ENCODE results near the gene ASPHD2. TPM values are rescaled to one million over a fixed set of nuclear protein-coding genes. Genes with fewer than 3 reads are reported as not detected.

Gene ASPHD2
- total and polyA plus RNA-seq, 10 of the 15 experiments (the other 5 are each of a cell fraction or from before 2014, with no cell fraction given), result 1.6 to 10.6 (median 5.2) TPM

DNA sequence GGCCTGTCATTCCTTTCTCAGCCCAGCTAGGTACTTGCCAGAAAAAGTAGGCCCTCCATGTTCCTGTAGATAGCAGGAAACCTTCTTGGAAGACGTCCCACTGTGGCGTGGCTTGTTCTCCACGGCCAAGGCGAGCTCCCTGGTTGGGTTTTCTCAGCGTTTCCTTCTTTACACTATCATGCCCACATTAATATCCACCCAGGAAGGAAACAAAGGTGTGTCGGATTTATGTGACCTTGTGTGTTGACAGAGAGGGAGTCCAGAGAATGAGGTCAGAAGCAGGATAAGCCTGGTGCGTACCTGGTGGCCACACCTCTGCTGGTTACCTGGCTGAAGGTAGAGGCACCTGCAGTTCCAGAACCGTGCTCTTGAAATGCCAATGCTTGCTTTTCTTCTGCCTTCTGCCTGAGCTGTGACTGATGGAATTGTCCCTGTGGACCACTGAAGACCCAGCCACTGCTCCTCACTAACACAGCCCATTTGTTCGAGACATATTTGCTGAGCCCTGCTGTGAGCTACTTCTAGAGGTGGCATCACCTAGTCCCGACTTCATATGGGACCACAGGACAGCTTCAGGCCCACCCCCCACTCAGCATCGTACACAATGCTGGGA lies 7.9 kb downstream of the ASPHD2 start:
- ATAC-seq (no peak), FAIRE-seq (no peak)
- peaks cover 15% of the 10 kb centered on the region for H3K79me2 ChIP-seq (ENCODE audit: control insufficient read depth, insufficient read depth, low read length)

DNA sequence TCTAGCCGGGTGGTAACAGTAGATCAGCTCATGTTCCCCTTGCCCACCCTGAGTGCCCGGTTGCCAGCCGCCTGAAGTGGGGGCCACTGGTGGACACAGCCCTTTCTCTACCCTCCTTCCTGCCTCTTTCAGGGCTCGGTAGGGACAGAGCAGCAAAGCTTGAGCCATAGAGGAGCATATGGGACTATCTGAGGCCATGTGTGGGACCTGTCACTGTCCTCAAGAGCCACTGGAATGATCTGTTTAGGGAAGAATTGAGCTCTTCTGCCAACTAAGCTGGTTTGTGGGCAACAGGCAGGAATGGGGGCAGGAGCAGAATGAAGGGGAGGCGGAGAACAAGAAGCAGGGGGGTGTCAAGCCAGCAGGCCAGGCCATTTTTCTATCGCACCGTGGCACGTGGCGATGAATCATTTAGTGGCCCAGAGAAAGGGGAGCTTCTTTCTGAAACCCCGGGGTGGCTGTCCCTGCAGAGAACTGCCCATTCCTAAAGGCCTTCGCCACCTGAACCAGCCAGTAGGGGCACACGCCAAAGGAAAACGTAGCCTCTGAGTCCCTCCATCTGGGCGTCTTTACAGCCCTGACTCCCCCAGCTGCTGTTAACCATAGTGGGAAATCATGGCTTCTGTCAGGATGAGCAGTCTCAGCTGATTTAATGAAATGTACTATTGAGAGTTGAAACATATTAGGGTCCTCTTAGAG lies 8.8 kb downstream of the ASPHD2 start:
- FAIRE-seq, result no peak
- no peak for DNase-seq (ENCODE audit: low read depth, low spot score)
- Histone ChIP-seq H3K27me3 (replicated peaks in 1 of 2; ENCODE audit: control insufficient read depth in 2 of 2, insufficient read depth in 2 of 2, low read length in 1 of 2) (no peaks in the 10 kb centered on the region), H4K20me1 (ENCODE audit: control insufficient read depth, insufficient read depth) (peaks cover 4% of the 10 kb centered on the region; the same call in 1 of the 2 replicates), H3K36me3 (ENCODE audit: control insufficient read depth in 2 of 2, insufficient read depth in 2 of 2, low read length in 1 of 2) (peaks cover 5 to 10% of the 10 kb centered on the region in 2 experiments; a peak in 3 of 4 replicates), H3K9ac (ENCODE audit: control insufficient read depth, insufficient read depth, low read length) (no peak overlapping the region), H2AFZ (ENCODE audit: control insufficient read depth, low read depth, low read length) (no peak overlapping the region), H3K4me3 (no peak overlapping the region), H3K9me3 (replicated peaks; ENCODE audit: control insufficient read depth, insufficient read depth, low read length) (no peaks in the 10 kb centered on the region), H3K79me2 (ENCODE audit: control insufficient read depth, insufficient read depth, low read length) (peaks cover 10% of the 10 kb centered on the region), H3K27ac (ENCODE audit: control insufficient read depth, insufficient read depth) (no peak overlapping the region), H3K4me2 (ENCODE audit: control insufficient read depth, insufficient read depth) (no peak overlapping the region), H3K4me1 (ENCODE audit: control insufficient read depth, insufficient read depth, low read length) (peaks cover 3% of the 10 kb centered on the region)
- POLR2A ChIA-PET, result no interaction called here
- ATAC-seq, result no peak
- CTCF ChIA-PET, result interaction anchor here (0.6 to 0.8 kb wide), 4 partner anchors 23 to 41 kb away, joined by 3 to 7 read pairs (median 4); no protein-coding TSS in a partner anchor
- no TSS peak for BruUV-seq (replicated peaks)
- SMC1A ChIA-PET (ENCODE audit: uncharacterized antibody, unreplicated experiment), result interaction anchor here (1.3 kb wide), 1 partner anchor 10 kb away, joined by 4 read pairs; no protein-coding TSS in a partner anchor
- intact Hi-C loops (cut with micrococcal nuclease; ENCODE audit: unreplicated experiment) (no loop called here), in situ Hi-C loops (cut with MboI) (no loop called here)
- RAD21 ChIA-PET (ENCODE audit: unreplicated experiment), result interaction anchor here (1.1 kb wide), 1 partner anchor 18 kb away, joined by 3 read pairs; no protein-coding TSS in a partner anchor
- 94% methylated on average over 14 of the region's 14 CpGs for WGBS (ENCODE audit: insufficient coverage, insufficient replicate concordance, low lambda C conversion rate, missing lambda C conversion rate)
- no peak for TF ChIP-seq ZZZ3 (IDR thresholded peaks at IDR 0.05; ENCODE audit: control insufficient read depth, insufficient read length, low read depth)
- TF ChIP-seq, protein P1, sequence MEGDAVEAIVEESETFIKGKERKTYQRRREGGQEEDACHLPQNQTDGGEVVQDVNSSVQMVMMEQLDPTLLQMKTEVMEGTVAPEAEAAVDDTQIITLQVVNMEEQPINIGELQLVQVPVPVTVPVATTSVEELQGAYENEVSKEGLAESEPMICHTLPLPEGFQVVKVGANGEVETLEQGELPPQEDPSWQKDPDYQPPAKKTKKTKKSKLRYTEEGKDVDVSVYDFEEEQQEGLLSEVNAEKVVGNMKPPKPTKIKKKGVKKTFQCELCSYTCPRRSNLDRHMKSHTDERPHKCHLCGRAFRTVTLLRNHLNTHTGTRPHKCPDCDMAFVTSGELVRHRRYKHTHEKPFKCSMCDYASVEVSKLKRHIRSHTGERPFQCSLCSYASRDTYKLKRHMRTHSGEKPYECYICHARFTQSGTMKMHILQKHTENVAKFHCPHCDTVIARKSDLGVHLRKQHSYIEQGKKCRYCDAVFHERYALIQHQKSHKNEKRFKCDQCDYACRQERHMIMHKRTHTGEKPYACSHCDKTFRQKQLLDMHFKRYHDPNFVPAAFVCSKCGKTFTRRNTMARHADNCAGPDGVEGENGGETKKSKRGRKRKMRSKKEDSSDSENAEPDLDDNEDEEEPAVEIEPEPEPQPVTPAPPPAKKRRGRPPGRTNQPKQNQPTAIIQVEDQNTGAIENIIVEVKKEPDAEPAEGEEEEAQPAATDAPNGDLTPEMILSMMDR (IDR thresholded peaks at IDR 0.05 in 2 of 3, conservative IDR thresholded peaks at IDR 0.05 in 1 of 3; ENCODE audit: control insufficient read depth in 2 of 3, extremely low read depth in 1 of 3, insufficient read depth in 1 of 3, low read depth in 3 of 3, low read length in 3 of 3), result no peak
- TF ChIP-seq TAF1 (IDR thresholded peaks at IDR 0.05; ENCODE audit: borderline replicate concordance, low read depth, low read length), result no peak
- TF ChIP-seq, protein P2, sequence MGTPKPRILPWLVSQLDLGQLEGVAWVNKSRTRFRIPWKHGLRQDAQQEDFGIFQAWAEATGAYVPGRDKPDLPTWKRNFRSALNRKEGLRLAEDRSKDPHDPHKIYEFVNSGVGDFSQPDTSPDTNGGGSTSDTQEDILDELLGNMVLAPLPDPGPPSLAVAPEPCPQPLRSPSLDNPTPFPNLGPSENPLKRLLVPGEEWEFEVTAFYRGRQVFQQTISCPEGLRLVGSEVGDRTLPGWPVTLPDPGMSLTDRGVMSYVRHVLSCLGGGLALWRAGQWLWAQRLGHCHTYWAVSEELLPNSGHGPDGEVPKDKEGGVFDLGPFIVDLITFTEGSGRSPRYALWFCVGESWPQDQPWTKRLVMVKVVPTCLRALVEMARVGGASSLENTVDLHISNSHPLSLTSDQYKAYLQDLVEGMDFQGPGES (IDR thresholded peaks at IDR 0.05), result no peak
- TF ChIP-seq, protein P3, sequence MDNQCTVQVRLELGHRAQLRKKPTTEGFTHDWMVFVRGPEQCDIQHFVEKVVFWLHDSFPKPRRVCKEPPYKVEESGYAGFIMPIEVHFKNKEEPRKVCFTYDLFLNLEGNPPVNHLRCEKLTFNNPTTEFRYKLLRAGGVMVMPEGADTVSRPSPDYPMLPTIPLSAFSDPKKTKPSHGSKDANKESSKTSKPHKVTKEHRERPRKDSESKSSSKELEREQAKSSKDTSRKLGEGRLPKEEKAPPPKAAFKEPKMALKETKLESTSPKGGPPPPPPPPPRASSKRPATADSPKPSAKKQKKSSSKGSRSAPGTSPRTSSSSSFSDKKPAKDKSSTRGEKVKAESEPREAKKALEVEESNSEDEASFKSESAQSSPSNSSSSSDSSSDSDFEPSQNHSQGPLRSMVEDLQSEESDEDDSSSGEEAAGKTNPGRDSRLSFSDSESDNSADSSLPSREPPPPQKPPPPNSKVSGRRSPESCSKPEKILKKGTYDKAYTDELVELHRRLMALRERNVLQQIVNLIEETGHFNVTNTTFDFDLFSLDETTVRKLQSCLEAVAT (IDR thresholded peaks at IDR 0.05), result no peak
- TF ChIP-seq TCF7 (IDR thresholded peaks at IDR 0.05; ENCODE audit: borderline replicate concordance), result no peak
- no peak for TF ChIP-seq FOXK2 (IDR thresholded peaks at IDR 0.05)
- no peak for TF ChIP-seq CBX3 (IDR thresholded peaks at IDR 0.05; ENCODE audit: borderline replicate concordance, low read depth)

More for the DNA sequence above, 7.9 kb downstream of the ASPHD2 start:
- BruUV-seq (replicated peaks), result no TSS peak
- peaks cover 4% of the 10 kb centered on the region; the same call in 1 of the 2 replicates for H4K20me1 ChIP-seq (ENCODE audit: control insufficient read depth, insufficient read depth)
- H3K4me3 ChIP-seq, result no peak overlapping the region
- H3K4me1 ChIP-seq (ENCODE audit: control insufficient read depth, insufficient read depth, low read length), result peaks cover 10% of the 10 kb centered on the region
- H2AFZ ChIP-seq (ENCODE audit: control insufficient read depth, low read depth, low read length), result no peak overlapping the region
- H3K9ac ChIP-seq (ENCODE audit: control insufficient read depth, insufficient read depth, low read length), result no peak overlapping the region
- POLR2A ChIA-PET, result no interaction called here
- intact Hi-C loops (cut with micrococcal nuclease; ENCODE audit: unreplicated experiment) (no loop called here), in situ Hi-C loops (cut with MboI) (no loop called here)
- no peak for DNase-seq (ENCODE audit: low read depth, low spot score)
- CTCF ChIA-PET, result interaction anchor here (0.8 kb wide), 1 partner anchor 24 kb away, joined by 7 read pairs; no protein-coding TSS in a partner anchor
- 95% methylated on average over 11 of the region's 11 CpGs for WGBS (ENCODE audit: insufficient coverage, insufficient replicate concordance, low lambda C conversion rate, missing lambda C conversion rate)
- H3K4me2 ChIP-seq (ENCODE audit: control insufficient read depth, insufficient read depth), result no peak overlapping the region
- H3K36me3 ChIP-seq (ENCODE audit: control insufficient read depth in 2 of 2, insufficient read depth in 2 of 2, low read length in 1 of 2), result peaks cover 5 to 8% of the 10 kb centered on the region in 2 experiments; a peak in 3 of 4 replicates
- no peaks in the 10 kb centered on the region for H3K9me3 ChIP-seq (replicated peaks; ENCODE audit: control insufficient read depth, insufficient read depth, low read length)
- H3K27me3 ChIP-seq (replicated peaks in 1 of 2; ENCODE audit: control insufficient read depth in 2 of 2, insufficient read depth in 2 of 2, low read length in 1 of 2), result no peaks in the 10 kb centered on the region
- TF ChIP-seq SUPT20H (IDR thresholded peaks at IDR 0.05; ENCODE audit: borderline replicate concordance, control insufficient read depth, low read depth, low read length) (no peak), KDM1A (IDR thresholded peaks at IDR 0.05; ENCODE audit: borderline replicate concordance) (no peak), BMI1 (IDR thresholded peaks at IDR 0.05; ENCODE audit: borderline replicate concordance) (no peak), BCL11A (IDR thresholded peaks at IDR 0.05; ENCODE audit: low read depth, low read length) (no peak)
- SMC1A ChIA-PET (ENCODE audit: uncharacterized antibody, unreplicated experiment), result interaction anchor here (1.3 to 2.1 kb wide), 2 partner anchors 9 to 15 kb away, joined by 4 read pairs; no protein-coding TSS in a partner anchor
- RAD21 ChIA-PET (ENCODE audit: unreplicated experiment), result interaction anchor here (1.1 kb wide), 1 partner anchor 19 kb away, joined by 3 read pairs; no protein-coding TSS in a partner anchor
- H3K27ac ChIP-seq (ENCODE audit: control insufficient read depth, insufficient read depth), result no peak overlapping the region
